CD4-positive, alpha-beta T cell treated with Interleukin-21 for 1 hour (primary cell): ENCODE results near the gene TEX101.

Experiments
- DNase-seq: peaks from one replicate; pipeline ENCODE4 v3.0.0-alpha.2; 2020

TEX101 gene

GRCh38 chr19:43452582-43452981 is 37.9 kb downstream of the TEX101 start:
- DNase-seq: no peak

GRCh38 chr19:43454031-43454430 is 39.3 kb downstream of the TEX101 start:
- DNase-seq: no peak

- no peak for DNase-seq
These were observed 40.8 kb downstream of the TEX101 start for GRCh38 chr19:43455321-43456113.

GRCh38 chr19:43457809-43458208 is 43.1 kb downstream of the TEX101 start:
- DNase-seq: no peak

- no peak for DNase-seq
These were observed 45.8 kb downstream of the TEX101 start for GRCh38 chr19:43460362-43461016.

- no peak for DNase-seq
These were observed 46.6 kb downstream of the TEX101 start for GRCh38 chr19:43461303-43461702.

GRCh38 chr19:43462383-43462782 is 47.7 kb downstream of the TEX101 start:
- no peak for DNase-seq

GRCh38 chr19:43462785-43463380 is 48.2 kb downstream of the TEX101 start:
- no peak for DNase-seq

GRCh38 chr19:43463381-43464133 is 48.9 kb downstream of the TEX101 start:
- DNase-seq: peak; percentile 99

GRCh38 chr19:43464134-43464775 is 49.6 kb downstream of the TEX101 start:
- DNase-seq: no peak

GRCh38 chr19:43465468-43466120 is 50.9 kb downstream of the TEX101 start, which contains the start of gene LYPD3:
Gene LYPD3, minus strand, starts transcription at chr19:43465608. Its CDS starts 37 bp downstream, at chr19:43465571.
- DNase-seq: no peak

GRCh38 chr19:43466793-43467192 is 52.1 kb downstream of the TEX101 start:
- no peak for DNase-seq

- DNase-seq: no peak
These were observed 52.6 kb downstream of the TEX101 start for GRCh38 chr19:43467276-43467675.

GRCh38 chr19:43467730-43468129 is 53.0 kb downstream of the TEX101 start:
- DNase-seq: no peak
